A549 treated with ZK216348 at 1 μM for 4 hours (cell line): Measurements from ENCODE around the gene ANKRD39. TPM values are rescaled to one million over a fixed set of nuclear protein-coding genes. Genes with fewer than 3 reads are reported as not detected.

Experiments
- total RNA-seq: library from RNA; stranded (reverse); fragments of 200-300 nt; extraction: Qiagen RNA extraction; gene quantifications from 5 replicates; pipeline ENCODE4 v1.2.3, GENCODE V29; 2022; ENCODE audit warnings: low read depth

Gene ANKRD39
- total RNA-seq: 19.0 to 22.0 TPM (median 20.6 TPM) in 5 replicates

GRCh38 chr2:96857667-96858372 is at the start of gene ANKRD39:
Gene ANKRD39 (minus strand): TSS chr2:96858016. CDS start chr2:96857987, 29 bp downstream.

GRCh38 chr2:96869822-96870625 is 12.2 kb upstream of the ANKRD39 start, which contains the start of gene SEMA4C:
Gene SEMA4C (minus strand): TSS chr2:96870080. CDS start chr2:96867886, 2,194 bp downstream.

GRCh38 chr2:96843538-96844268 is 14.1 kb downstream of the ANKRD39 start, which contains the start of gene ANKRD23:
Gene ANKRD23 (minus strand): TSS chr2:96844021. CDS start chr2:96843992, 29 bp downstream.

GRCh38 chr2:96816127-96816835 is 41.5 kb downstream of the ANKRD39 start, which contains the start of gene CNNM3:
Gene CNNM3 (plus strand): TSS chr2:96816268. CDS start chr2:96816278, 10 bp downstream.

Other genes starting within 250 kb of the ANKRD39 start
- 22.0 to 31.2 TPM (median 27.7 TPM) in 5 replicates for gene KANSL3, start 219.7 kb downstream of the ANKRD39 start, total RNA-seq
- not detected in 5 replicates for gene FER1L5, start 215.3 kb downstream of the ANKRD39 start, total RNA-seq
- gene LMAN2L, start 118.0 kb downstream of the ANKRD39 start, total RNA-seq: 19.3 to 24.3 TPM (median 21.9 TPM) in 5 replicates
- gene CNNM4, start 97.1 kb downstream of the ANKRD39 start, total RNA-seq: 10.3 to 15.5 TPM (median 13.6 TPM) in 5 replicates
- 7.9 to 15.9 TPM (median 13.8 TPM) in 5 replicates for gene CNNM3, start 41.7 kb downstream of the ANKRD39 start, total RNA-seq
- 0.45 to 3.1 TPM (median 2.2 TPM) in 5 replicates for gene ANKRD23, start 14.0 kb downstream of the ANKRD39 start, total RNA-seq
- 12.2 to 25.7 TPM (median 20.2 TPM) in 5 replicates for gene SEMA4C, start 12.1 kb upstream of the ANKRD39 start, total RNA-seq
- not detected in 5 replicates for gene FAM178B, start 128.6 kb upstream of the ANKRD39 start, total RNA-seq
- 9.1 to 11.8 TPM (median 11.1 TPM) in 5 replicates for gene FAHD2B, start 236.9 kb upstream of the ANKRD39 start, total RNA-seq